Activated CD8-positive, alpha-beta T cell treated with anti-CD3 and anti-CD28 coated beads for 36 hours (primary cell): ENCODE measurements around the gene NCAPG2. TPM values are rescaled to one million over a fixed set of nuclear protein-coding genes. Genes with fewer than 3 reads are reported as not detected.

Source experiments
- ATAC-seq: fragments of 200-7000 bp; cut with Tn5 transposase; one replicate; pipeline ENCODE4 v1.10.0; 2021; ENCODE audit warnings: mild to moderate bottlenecking, moderate library complexity
- CTCF ChIA-PET: fragments of 350-600 bp; sonication (Branson Sonifier 250); formaldehyde crosslinking; loops from one replicate; lab custom pipeline; 2021; ENCODE audit warnings: antibody characterized with exemption; lab: Charles Lee
- POLR2A ChIA-PET: fragments of 350-600 bp; sonication (Branson Sonifier 250); formaldehyde crosslinking; loops from one replicate; lab custom pipeline; 2021; ENCODE audit warnings: antibody characterized with exemption; lab: Charles Lee
- DNase-seq: peaks from one replicate; pipeline ENCODE4 v3.0.0-alpha.2; 2020
- H3K27ac Mint-ChIP-seq: one replicate; pipeline ENCODE4 v1.8.0; 2021; ENCODE audit warnings: mild to moderate bottlenecking, mixed read lengths
- H3K27me3 Mint-ChIP-seq: one replicate; pipeline ENCODE4 v1.8.0; 2021; ENCODE audit warnings: mixed read lengths
- H3K36me3 Mint-ChIP-seq: one replicate; pipeline ENCODE4 v1.8.0; 2021; ENCODE audit warnings: low read depth, mixed read lengths
- H3K4me1 Mint-ChIP-seq: one replicate; pipeline ENCODE4 v1.8.0; 2021; ENCODE audit warnings: low read depth, mixed read lengths
- H3K4me3 Mint-ChIP-seq: one replicate; pipeline ENCODE4 v1.8.0; 2021; ENCODE audit warnings: mild to moderate bottlenecking, moderate library complexity, mixed read lengths
- H3K9me3 Mint-ChIP-seq: one replicate; pipeline ENCODE4 v1.8.0; 2021; ENCODE audit warnings: mixed read lengths
- intact Hi-C: fragments of 100-400 bp; cut with micrococcal nuclease; formaldehyde crosslinking; loops from one replicate; pipeline ENCODE4 v1.10.0; 2022
- total RNA-seq, 2 experiments: library from RNA; stranded (reverse); gene quantifications; one replicate each; pipeline ENCODE4 v1.2.3, GENCODE V29; 2021
- TF ChIP-seq, protein P1 (sequence below): fragments of 200-600 bp; IDR thresholded peaks from one replicate; pipeline ENCODE4 v1.8.0; 2022; ENCODE audit warnings: antibody characterized with exemption, mild to moderate bottlenecking

The NCAPG2 gene
- total RNA-seq, 2 experiments from 2014 or later = 108 to 113 TPM

DNA sequence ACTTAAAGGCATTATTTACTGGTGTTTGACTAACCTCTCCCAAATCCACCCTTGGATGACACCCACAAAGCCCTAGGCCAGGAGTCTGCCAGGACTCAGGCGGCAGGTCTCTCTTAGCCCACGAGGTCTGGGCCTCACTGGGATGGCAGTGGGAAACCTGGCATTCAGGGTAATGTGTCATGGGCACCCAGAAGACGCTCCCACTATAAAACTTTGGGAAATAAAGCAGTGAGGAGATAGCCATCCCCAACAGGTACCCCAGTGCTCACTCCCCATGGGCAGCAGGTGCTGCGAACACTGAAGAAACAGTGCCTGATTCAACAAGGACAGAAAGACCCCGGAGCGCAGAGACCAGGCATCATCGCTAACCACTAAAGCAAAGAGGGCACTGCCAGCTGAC is 102.6 kb downstream of the NCAPG2 start:
- TF ChIP-seq, protein P1, sequence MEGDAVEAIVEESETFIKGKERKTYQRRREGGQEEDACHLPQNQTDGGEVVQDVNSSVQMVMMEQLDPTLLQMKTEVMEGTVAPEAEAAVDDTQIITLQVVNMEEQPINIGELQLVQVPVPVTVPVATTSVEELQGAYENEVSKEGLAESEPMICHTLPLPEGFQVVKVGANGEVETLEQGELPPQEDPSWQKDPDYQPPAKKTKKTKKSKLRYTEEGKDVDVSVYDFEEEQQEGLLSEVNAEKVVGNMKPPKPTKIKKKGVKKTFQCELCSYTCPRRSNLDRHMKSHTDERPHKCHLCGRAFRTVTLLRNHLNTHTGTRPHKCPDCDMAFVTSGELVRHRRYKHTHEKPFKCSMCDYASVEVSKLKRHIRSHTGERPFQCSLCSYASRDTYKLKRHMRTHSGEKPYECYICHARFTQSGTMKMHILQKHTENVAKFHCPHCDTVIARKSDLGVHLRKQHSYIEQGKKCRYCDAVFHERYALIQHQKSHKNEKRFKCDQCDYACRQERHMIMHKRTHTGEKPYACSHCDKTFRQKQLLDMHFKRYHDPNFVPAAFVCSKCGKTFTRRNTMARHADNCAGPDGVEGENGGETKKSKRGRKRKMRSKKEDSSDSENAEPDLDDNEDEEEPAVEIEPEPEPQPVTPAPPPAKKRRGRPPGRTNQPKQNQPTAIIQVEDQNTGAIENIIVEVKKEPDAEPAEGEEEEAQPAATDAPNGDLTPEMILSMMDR = no peak

DNA sequence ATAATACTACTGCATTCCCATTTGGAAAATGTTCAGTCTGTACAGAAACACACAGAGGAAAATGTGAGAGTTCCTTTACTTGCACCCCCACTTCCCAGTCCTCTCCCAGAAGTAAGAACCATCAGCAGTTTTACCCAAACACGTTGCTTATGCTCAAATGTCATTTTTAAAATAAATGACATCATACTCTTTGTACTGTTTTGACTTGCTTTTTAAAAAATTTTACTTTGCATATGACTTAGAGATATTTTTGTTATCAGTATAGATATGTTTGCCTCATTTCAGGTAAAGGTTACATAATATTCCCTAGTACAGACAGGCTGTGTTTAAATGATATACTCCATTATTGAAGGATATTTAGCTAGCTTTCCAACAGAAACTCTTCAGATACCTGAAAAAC is 103.5 kb downstream of the NCAPG2 start:
- ATAC-seq (no peak), DNase-seq (no peak)
- intact Hi-C loops = no loop called here
- Mint-ChIP-seq H3K36me3 (no peaks in the 10 kb centered on the region), H3K27me3 (no peaks in the 10 kb centered on the region), H3K9me3 (no peaks in the 10 kb centered on the region), H3K4me3 (no peak overlapping the region), H3K4me1 (peaks cover 2% of the 10 kb centered on the region), H3K27ac (no peak overlapping the region)
- CTCF ChIA-PET = no interaction called here
- TF ChIP-seq, protein P1 = no peak
- POLR2A ChIA-PET = no interaction called here

More for the DNA sequence above, 102.6 kb downstream of the NCAPG2 start:
- POLR2A ChIA-PET = no interaction called here
- Mint-ChIP-seq H3K9me3 (no peaks in the 10 kb centered on the region), H3K36me3 (peaks cover 1% of the 10 kb centered on the region), H3K4me1 (peaks cover 2% of the 10 kb centered on the region), H3K27me3 (no peaks in the 10 kb centered on the region), H3K4me3 (no peak overlapping the region), H3K27ac (no peak overlapping the region)
- ATAC-seq (no peak), DNase-seq (no peak)
- CTCF ChIA-PET = no interaction called here
- intact Hi-C loops = no loop called here

- intact Hi-C loops = no loop called here
- TF ChIP-seq, protein P1 = no peak
- Mint-ChIP-seq H3K27ac (no peak overlapping the region), H3K9me3 (peaks cover 3% of the 10 kb centered on the region), H3K4me3 (no peak overlapping the region), H3K36me3 (no peaks in the 10 kb centered on the region), H3K4me1 (no peaks in the 10 kb centered on the region), H3K27me3 (no peaks in the 10 kb centered on the region)
- ATAC-seq = no peak
- DNase-seq = no peak
- ChIA-PET CTCF (no interaction called here), POLR2A (no interaction called here)
Observed at GRCh38 chr7:158596745-158597144, 107.9 kb downstream of the NCAPG2 start.

DNA sequence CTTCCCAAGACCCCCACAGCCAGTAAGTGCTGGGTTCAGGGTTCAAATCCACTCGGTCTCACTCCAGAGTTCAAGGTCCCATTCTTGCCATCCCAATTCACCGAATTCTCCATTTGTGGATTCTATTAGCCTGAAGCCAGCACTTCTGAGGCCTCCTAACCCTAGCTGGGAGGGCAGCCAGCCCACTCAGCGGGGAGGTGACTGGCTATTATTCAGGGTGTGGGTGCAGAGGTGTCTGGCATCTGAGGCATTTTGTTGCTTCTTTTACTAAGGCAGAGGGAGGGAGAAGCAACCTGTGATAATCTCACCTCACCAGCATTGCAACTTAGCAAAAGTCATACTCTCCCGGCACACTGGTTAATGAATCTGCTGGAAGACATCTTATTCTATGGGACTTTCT is 108.3 kb downstream of the NCAPG2 start:
- POLR2A ChIA-PET = no interaction called here
- H3K27me3 Mint-ChIP-seq = no peaks in the 10 kb centered on the region
- no peaks in the 10 kb centered on the region for H3K36me3 Mint-ChIP-seq
- DNase-seq = no peak
- no peak for ATAC-seq
- TF ChIP-seq, protein P1 = no peak
- CTCF ChIA-PET = no interaction called here
- H3K4me1 Mint-ChIP-seq = no peaks in the 10 kb centered on the region
- no peak overlapping the region for H3K27ac Mint-ChIP-seq
- intact Hi-C loops = no loop called here
- H3K4me3 Mint-ChIP-seq = no peak overlapping the region
- H3K9me3 Mint-ChIP-seq = peaks cover 3% of the 10 kb centered on the region

GRCh38 chr7:158595068-158595467 is 109.5 kb downstream of the NCAPG2 start:
- H3K27ac Mint-ChIP-seq = no peak overlapping the region
- DNase-seq (no peak), ATAC-seq (no peak)
- TF ChIP-seq, protein P1 = no peak
- H3K9me3 Mint-ChIP-seq = peaks cover 3% of the 10 kb centered on the region
- H3K4me3 Mint-ChIP-seq = no peak overlapping the region
- H3K27me3 Mint-ChIP-seq = peaks cover 2% of the 10 kb centered on the region
- POLR2A ChIA-PET = no interaction called here
- intact Hi-C loops = no loop called here
- no peaks in the 10 kb centered on the region for H3K36me3 Mint-ChIP-seq
- no peaks in the 10 kb centered on the region for H3K4me1 Mint-ChIP-seq
- CTCF ChIA-PET = no interaction called here
